ENCODE data around the gene ELL. TPM values are rescaled to one million over a fixed set of nuclear protein-coding genes. Genes with fewer than 3 reads are reported as not detected.

Gene ELL
- total and polyA plus RNA-seq, 9 of the 15 experiments (the other 6 are each of a cell fraction or from before 2014, with no cell fraction given): 0.24 to 22.5 (median 4.1) TPM

GRCh38 chr19:18417250-18418028 is 104.4 kb downstream of the ELL start (continued):
- TF ChIP-seq NFIX (CRISPR knock-in tag; IDR thresholded peaks at IDR 0.05; ENCODE audit: low read depth): no peak
- TF ChIP-seq ZC3H4 (CRISPR knock-in tag; IDR thresholded peaks at IDR 0.05; ENCODE audit: borderline replicate concordance): peak; percentile 91; the same call in 1 of the 2 replicates
- TF ChIP-seq ZNF75A (CRISPR knock-in tag; IDR thresholded peaks at IDR 0.05): no peak
- TF ChIP-seq ZKSCAN3 (CRISPR knock-in tag; IDR thresholded peaks at IDR 0.05): no peak
- TF ChIP-seq AFF1 (IDR thresholded peaks at IDR 0.05; ENCODE audit: low read depth in 1 of 2, partially characterized antibody in 2 of 2): peak in 1 of 2 experiments; percentile 46
- peak; percentile 37 for TF ChIP-seq CHD1 (IDR thresholded peaks at IDR 0.05; ENCODE audit: low read length)
- no peak for TF ChIP-seq TARDBP (IDR thresholded peaks at IDR 0.05)
- no peak for TF ChIP-seq SMARCB1 (IDR thresholded peaks at IDR 0.05; ENCODE audit: insufficient read length, low read depth)
- TF ChIP-seq PHTF2 (CRISPR knock-in tag; IDR thresholded peaks at IDR 0.05): no peak
- TF ChIP-seq ZHX1 (conservative IDR thresholded peaks at IDR 0.05; ENCODE audit: low read length): no peak
- no peak for TF ChIP-seq WHSC1 (IDR thresholded peaks at IDR 0.05; ENCODE audit: low read length)
- 0 out of 2 replicates have a peak, but pooled peaks have one; percentile 4 for TF ChIP-seq ZBTB33 (CRISPR knock-in tag; IDR thresholded peaks at IDR 0.05)
- TF ChIP-seq BRCA1 (IDR thresholded peaks at IDR 0.05): no peak
- no peak for TF ChIP-seq BRCA1 (CRISPR knock-in tag; IDR thresholded peaks at IDR 0.05)
- TF ChIP-seq KDM2B (CRISPR knock-in tag; IDR thresholded peaks at IDR 0.05): no peak
- TF ChIP-seq ESRRA (IDR thresholded peaks at IDR 0.05; ENCODE audit: borderline replicate concordance, low read depth): no peak; the same call in 1 of the 2 replicates
- TF ChIP-seq SPI1 (IDR thresholded peaks at IDR 0.05; ENCODE audit: borderline replicate concordance, low read depth, low read length): peak; percentile 83
- TF ChIP-seq NKRF (IDR thresholded peaks at IDR 0.05; ENCODE audit: borderline replicate concordance): peak; percentile 15; the same call in 1 of the 2 replicates
